KMS-11 (cell line): Measurements from ENCODE around the gene AOX1.

Source experiments
- H2AFZ ChIP-seq: fragments of 200-600 bp; sonication (generic); 2 replicates; pipeline ENCODE4 v1.6.1; 2016; ENCODE audit warnings: antibody characterized with exemption, mixed run types, low read depth
- H3K27ac ChIP-seq: fragments of 200-600 bp; sonication (generic); 2 replicates; pipeline ENCODE4 v1.6.1; 2016; ENCODE audit warnings: mild to moderate bottlenecking, mixed run types
- H3K27me3 ChIP-seq: fragments of 200-600 bp; sonication (generic); 2 replicates; pipeline ENCODE4 v1.6.1; 2017; ENCODE audit warnings: mild to moderate bottlenecking, low read depth, mixed run types, moderate library complexity; ENCODE audit not compliant: insufficient read depth
- H3K36me3 ChIP-seq: fragments of 200-600 bp; sonication (generic); 2 replicates; pipeline ENCODE4 v1.6.1; 2017; ENCODE audit warnings: mild to moderate bottlenecking, mixed run types; ENCODE audit not compliant: insufficient read depth
- H3K4me1 ChIP-seq: fragments of 200-600 bp; sonication (generic); 2 replicates; pipeline ENCODE4 v1.6.1; 2016; ENCODE audit warnings: mild to moderate bottlenecking, low read depth, mixed run types; ENCODE audit not compliant: poor library complexity, severe bottlenecking
- H3K4me2 ChIP-seq: fragments of 200-600 bp; sonication (generic); 2 replicates; pipeline ENCODE4 v1.7.0; 2016; ENCODE audit warnings: mild to moderate bottlenecking, mixed run types
- H3K4me3 ChIP-seq: fragments of 200-600 bp; sonication (generic); IDR thresholded peaks from 2 replicates; pipeline ENCODE4 v1.6.1; 2017; ENCODE audit warnings: low read depth, low read length, mixed read lengths; ENCODE audit not compliant: insufficient read depth
- H3K79me2 ChIP-seq: fragments of 200-600 bp; sonication (generic); 2 replicates; pipeline ENCODE4 v1.6.1; 2016; ENCODE audit warnings: low read depth, mixed run types; ENCODE audit not compliant: insufficient read depth
- H3K9ac ChIP-seq: fragments of 200-600 bp; sonication (generic); 2 replicates; pipeline ENCODE4 v1.6.1; 2016; ENCODE audit warnings: mild to moderate bottlenecking, mixed run types
- H4K20me1 ChIP-seq: fragments of 200-600 bp; sonication (generic); 2 replicates; pipeline ENCODE4 v1.6.1; 2016; ENCODE audit warnings: mild to moderate bottlenecking, mixed run types; ENCODE audit not compliant: insufficient read depth
- CTCF ChIP-seq: fragments of 200-600 bp; sonication (generic); conservative IDR thresholded peaks from 2 replicates; pipeline ENCODE4 v1.6.1; 2017; ENCODE audit warnings: low read depth, mild to moderate bottlenecking, antibody characterized with exemption, low read length, moderate library complexity, mixed read lengths

The AOX1 gene

GRCh38 chr2:200624026-200624425 is 38.2 kb downstream of the AOX1 start:
- no peak for TF ChIP-seq CTCF
- Histone ChIP-seq H3K79me2 (no peaks in the 10 kb centered on the region), H4K20me1 (no peaks in the 10 kb centered on the region), H3K27me3 (no peaks in the 10 kb centered on the region), H3K4me1 (no peaks in the 10 kb centered on the region), H2AFZ (no peak overlapping the region), H3K9ac (no peak overlapping the region), H3K27ac (no peak overlapping the region), H3K4me2 (no peak overlapping the region), H3K4me3 (no peak overlapping the region), H3K36me3 (no peaks in the 10 kb centered on the region)

GRCh38 chr2:200624658-200625057 is 38.8 kb downstream of the AOX1 start:
- H4K20me1 ChIP-seq = no peaks in the 10 kb centered on the region
- no peaks in the 10 kb centered on the region for H3K36me3 ChIP-seq
- no peak overlapping the region for H3K4me2 ChIP-seq
- H2AFZ ChIP-seq = no peak overlapping the region
- H3K27ac ChIP-seq = no peak overlapping the region
- no peaks in the 10 kb centered on the region for H3K79me2 ChIP-seq
- no peaks in the 10 kb centered on the region for H3K27me3 ChIP-seq
- no peak overlapping the region for H3K4me3 ChIP-seq
- H3K9ac ChIP-seq = no peak overlapping the region
- TF ChIP-seq CTCF = no peak
- no peaks in the 10 kb centered on the region for H3K4me1 ChIP-seq

GRCh38 chr2:200625282-200625681 is 39.5 kb downstream of the AOX1 start:
- H3K79me2 ChIP-seq = no peaks in the 10 kb centered on the region
- H3K36me3 ChIP-seq = no peaks in the 10 kb centered on the region
- H3K4me2 ChIP-seq = no peak overlapping the region
- no peaks in the 10 kb centered on the region for H3K4me1 ChIP-seq
- H3K9ac ChIP-seq = no peak overlapping the region
- no peak overlapping the region for H3K4me3 ChIP-seq
- no peaks in the 10 kb centered on the region for H4K20me1 ChIP-seq
- no peak overlapping the region for H2AFZ ChIP-seq
- H3K27me3 ChIP-seq = no peaks in the 10 kb centered on the region
- no peak for TF ChIP-seq CTCF
- no peak overlapping the region for H3K27ac ChIP-seq

GRCh38 chr2:200625958-200626363 is 40.1 kb downstream of the AOX1 start:
- Histone ChIP-seq H3K4me2 (no peak overlapping the region), H3K9ac (no peak overlapping the region), H2AFZ (no peak overlapping the region), H3K4me1 (no peaks in the 10 kb centered on the region), H3K36me3 (no peaks in the 10 kb centered on the region), H4K20me1 (no peaks in the 10 kb centered on the region), H3K4me3 (no peak overlapping the region), H3K27ac (no peak overlapping the region), H3K27me3 (no peaks in the 10 kb centered on the region), H3K79me2 (no peaks in the 10 kb centered on the region)
- TF ChIP-seq CTCF = no peak
